ENCODE data around the gene TIGD7.
"Not testable (repeated sequence)": the region's sequence is repeated elsewhere in the genome, so short reads cannot be mapped to it uniquely, and the experiment has no call there.

Gene TIGD7

DNA sequence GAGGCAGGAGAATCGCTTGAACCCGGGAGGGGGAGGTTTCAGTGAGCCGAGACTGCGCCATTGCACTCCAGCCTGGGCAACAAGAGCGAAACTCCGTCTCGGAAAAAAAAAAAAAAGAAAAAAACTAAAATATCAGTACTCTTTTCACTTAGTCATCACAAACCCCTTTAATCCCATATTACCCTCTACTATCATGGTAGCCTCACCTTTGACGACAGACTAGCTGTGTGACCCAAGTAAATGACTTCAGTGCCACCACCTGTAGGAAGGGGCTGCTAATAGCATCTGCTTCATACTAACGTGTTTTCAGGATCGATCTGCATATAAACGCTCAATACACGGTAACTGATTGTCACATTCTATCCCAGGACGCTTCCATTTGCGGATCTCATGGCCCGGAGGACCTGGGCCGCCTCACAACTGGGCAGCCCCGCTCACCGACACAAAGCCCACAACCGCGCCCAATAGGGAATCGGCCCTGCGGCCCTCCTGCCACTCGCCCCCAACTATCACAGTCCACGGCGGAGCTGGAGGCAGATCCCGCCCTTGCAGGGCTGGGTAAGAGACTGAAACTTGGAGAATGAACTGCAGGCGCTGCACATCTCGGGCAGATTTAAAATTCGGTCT is 23.0 kb downstream of the TIGD7 start:
- DNase-seq, result no peak

DNA sequence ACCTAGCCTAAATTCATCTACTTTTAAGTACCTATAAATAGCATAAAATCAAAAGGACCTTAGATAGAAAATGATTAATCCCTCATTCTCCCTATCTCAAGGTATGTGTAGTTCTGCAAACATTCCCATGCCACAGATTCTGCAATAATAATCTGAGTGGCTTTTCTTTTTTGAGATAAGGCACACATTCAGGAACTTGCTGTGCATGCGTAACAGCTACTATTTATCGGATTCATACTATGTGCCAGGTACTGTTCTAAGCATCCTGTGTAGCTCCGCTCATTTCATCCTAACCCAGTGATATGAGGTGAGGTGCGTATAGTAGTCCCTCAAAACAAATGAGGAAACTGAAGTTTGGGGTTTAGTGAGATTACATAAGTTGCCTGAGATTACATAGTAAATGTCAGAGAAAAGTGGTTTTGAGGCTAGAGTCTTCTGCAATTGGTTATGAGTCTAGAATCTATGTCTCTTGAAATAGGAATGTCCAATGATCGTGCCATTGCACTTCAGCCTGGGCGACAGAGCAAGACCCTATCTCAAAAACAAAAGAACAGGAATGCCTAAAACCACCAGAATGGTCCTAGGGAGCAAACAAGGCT is 23.9 kb downstream of the TIGD7 start:
- DNase-seq, result no peak

DNA sequence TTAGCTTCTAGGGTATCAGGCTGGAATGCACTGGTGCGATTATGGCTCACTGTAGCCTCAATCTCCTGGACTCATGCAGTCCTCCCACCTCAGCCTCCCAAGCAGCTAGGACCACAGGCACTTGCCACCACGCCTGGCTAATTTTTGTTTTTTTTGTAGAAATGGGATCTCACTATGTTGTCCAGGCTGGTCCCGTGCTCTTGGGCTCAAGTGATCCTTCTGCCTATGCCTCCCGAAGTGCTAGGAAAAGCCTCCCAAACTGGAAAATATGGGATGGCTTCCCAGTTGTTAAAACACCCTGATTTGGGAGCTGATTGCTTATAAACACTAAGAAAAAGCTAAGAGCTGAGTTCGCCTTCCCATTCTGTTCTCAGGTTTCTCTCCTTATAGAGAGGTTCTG is 28.6 kb downstream of the TIGD7 start:
- no peak for DNase-seq

GRCh38 chr16:3274947-3275346 is 30.3 kb downstream of the TIGD7 start:
- DNase-seq, result no peak

GRCh38 chr16:3274490-3274889 is 30.7 kb downstream of the TIGD7 start:
- no peak for DNase-seq

DNA sequence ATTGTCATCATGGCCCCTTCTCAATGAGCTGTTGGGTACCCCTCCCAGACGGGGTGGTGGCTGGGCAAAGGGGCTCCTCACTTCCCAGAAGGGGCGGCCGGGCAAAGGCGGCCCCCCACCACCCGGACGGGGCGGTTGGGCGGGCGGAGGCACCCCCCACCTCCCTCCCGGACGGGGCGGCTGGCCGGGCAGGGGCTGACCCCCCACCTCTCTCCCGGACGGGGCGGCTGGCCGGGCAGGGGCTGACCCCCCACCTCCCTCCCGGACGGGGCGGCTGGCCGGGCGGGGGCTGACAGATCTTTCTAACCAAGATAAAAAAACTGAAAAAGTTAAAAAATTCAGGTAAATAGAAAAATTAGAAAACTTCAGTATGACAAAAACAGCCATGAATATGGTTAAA is 33.9 kb downstream of the TIGD7 start:
- not testable (repeated sequence) for DNase-seq

GRCh38 chr16:3270718-3271117 is 34.5 kb downstream of the TIGD7 start:
- not testable (repeated sequence) for DNase-seq

DNA sequence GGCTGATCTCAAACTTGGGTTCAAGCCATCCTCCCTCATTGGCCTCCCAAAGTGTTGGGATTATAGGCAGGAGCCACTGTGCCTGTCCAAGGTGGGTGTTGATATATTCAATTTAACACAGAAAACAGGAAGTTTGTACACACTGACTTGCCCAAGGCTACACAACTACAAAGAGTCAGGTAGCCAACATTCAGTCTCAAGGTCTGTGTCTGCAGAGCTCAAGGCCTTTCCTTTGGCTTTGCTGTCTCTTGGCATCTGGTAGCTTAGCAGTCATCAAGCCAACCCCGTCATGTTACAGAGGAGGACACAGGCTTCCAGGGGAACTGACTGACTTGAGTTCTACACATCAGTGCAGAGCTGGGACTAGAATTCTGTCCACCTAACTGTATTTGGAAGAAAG is 36.9 kb downstream of the TIGD7 start:
- no peak for DNase-seq

GRCh38 chr16:3266873-3267537 is 38.2 kb downstream of the TIGD7 start:
- no peak for DNase-seq

DNA sequence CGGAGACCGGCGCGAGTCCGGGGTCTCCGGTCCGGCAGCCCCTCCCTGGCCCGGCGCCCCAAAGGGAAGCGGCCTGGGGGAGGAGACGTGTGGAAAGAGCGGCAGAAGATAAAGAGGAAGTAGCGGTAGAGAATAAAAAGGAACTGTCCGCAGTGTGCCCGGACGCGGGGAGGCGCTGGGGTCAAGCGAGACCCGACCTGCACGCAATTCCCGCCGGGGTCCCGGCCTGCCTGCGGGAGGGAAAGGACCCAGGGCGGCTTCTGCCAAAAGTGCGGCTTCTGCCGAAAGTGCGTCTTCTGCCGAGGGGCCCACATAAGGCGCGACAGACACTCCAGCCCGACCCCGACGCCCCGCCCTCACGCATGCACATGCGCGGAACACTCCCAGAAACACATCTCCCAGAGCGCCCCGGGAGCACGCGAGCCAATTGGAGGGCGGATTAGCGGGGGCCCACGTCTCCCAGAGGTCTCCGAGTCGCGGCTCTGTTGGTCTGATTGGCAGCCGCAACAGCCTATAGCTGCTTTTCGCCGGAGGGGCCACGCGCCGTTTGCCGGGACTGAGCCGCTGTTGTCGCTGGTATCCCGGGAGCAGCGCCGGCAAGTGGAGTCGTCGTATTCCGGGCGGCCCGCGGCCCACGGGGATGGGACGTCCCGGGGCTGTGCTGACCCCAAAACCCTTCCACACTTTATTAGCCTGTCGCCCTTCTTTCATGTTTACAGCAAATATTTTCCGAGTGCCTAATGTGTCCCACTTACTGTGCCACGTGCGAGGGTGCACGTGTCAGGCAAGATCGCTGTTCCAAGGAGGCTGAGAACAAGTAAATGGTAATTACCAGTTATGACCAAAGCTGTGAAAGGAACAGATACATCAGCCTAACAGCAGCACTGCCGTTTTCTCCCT is 40.8 kb downstream of the TIGD7 start:
- DNase-seq, result peak; percentile 98

- DNase-seq, result no peak
These were observed 42.7 kb downstream of the TIGD7 start for GRCh38 chr16:3262517-3262916.

DNA sequence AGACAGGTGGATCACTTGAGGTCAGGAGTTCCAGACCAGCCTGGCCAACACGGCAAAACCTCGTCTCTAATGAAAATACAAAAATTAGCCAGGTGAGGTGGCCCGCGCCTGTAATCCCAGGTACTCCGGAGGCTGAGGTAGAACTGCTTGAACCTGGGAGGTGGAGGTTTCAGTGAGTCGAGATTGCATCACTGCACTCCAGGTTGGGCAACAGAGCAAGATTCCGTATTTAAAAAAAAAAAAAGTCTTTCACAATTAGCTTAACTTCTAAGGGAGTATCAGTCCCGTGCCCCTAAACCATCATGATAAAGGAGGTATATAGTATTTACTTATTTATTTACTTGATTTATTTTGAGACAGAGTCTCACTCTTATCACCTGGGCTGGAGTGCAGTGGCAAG is 45.4 kb downstream of the TIGD7 start:
- no peak for DNase-seq

- no peak for DNase-seq
These were observed 48.3 kb downstream of the TIGD7 start for GRCh38 chr16:3256866-3257465.

DNA sequence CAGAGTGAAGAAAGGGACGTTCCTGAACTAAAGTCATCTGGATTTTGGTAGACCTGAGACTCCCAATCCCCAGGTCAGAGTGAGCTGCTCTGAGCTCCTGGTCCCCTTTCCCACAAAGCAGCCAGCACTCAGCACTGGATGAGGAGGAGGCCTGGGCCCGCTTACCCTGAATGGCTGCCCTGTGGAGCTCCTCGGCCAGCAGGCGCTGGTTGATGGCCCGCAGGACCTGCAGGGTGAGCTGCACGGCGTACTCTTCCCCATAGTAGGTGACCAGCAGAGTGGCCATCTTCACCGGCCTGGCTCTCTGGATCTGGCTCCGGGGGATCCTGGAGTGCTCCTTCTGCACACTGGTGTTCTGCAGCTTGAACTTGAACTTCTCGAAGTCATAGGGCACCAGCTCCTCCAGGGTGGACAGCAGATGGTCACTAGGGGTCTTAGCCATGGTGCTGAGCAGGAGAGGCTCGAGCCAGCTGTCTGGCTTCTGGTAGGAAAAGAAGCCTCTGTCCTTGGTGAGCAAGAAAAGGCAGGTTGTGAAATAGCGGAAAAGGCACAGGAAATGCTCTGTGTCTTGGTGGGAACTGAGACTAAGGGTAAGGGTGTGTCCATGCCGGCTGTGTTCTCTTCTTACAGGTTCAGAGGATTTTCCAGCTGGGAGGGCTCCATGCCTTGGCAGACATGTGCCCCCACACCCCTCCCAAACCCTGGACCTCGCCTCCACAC is 48.9 kb downstream of the TIGD7 start, which contains the start of gene MEFV:
Gene MEFV, minus strand, starts transcription at position 488 of the 720 bp plus-strand sequence. Its CDS starts 46 bp downstream, at position 442.
- DNase-seq, result no peak

GRCh38 chr16:3254309-3254708 is 50.9 kb downstream of the TIGD7 start:
- no peak for DNase-seq

DNA sequence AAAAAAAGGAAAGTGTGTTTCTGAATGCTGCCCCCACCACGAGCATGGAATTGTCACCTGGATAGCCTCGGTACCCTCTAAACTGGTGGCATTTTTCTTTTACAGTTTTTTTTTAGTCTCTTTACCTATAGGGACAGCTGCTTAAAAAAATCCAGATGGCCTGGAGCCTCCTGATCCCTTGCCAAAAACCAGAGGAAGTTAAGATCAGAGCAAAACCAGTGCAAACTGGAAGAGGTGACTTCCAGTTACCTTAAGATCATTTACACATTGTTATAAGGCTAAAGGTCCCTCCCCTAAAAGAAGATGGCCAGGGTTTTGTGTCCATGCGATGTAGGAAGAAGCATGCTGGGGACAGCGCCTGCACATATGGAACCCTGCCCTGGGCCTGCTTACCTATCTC is 52.3 kb downstream of the TIGD7 start:
- no peak for DNase-seq

DNA sequence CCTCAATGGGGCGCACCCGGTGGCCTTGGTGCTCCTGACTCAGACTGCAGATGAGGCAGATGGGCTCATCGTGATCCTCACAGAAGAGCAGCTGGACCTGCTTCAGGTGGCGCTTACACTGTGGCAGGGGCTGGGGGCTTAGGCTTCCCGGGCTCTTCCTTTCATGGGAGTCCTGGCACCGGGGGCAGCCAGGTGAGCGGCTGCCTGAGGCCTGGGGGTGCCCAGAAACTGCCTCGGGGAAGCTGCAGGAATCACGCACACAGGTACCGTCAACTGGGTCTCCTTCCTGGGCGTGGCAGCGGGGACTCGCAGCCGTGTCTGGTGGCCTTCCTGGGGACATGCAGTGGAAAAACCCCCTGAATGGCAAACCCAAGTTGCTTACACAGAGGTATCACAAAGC is 55.8 kb downstream of the TIGD7 start:
- DNase-seq, result no peak

GRCh38 chr16:3249020-3249419 is 56.2 kb downstream of the TIGD7 start:
- no peak for DNase-seq

Measured in activated CD4-positive, alpha-beta T cell treated with anti-CD3 and anti-CD28 coated beads, Interleukin-2, amount 50 U/mL, for 4 hours (primary cell).